ENCODE results near the gene PYGO2.
A peak's percentile ranks its signal among the peaks of the same experiment; 100 is the strongest.

PYGO2 gene

GRCh38 chr1:154954541-154954940 lies 7.0 kb downstream of the PYGO2 start:
- peaks cover 32% of the 10 kb centered on the region for H3K36me3 Mint-ChIP-seq (ENCODE audit: low read depth)
- H3K27ac Mint-ChIP-seq, result peak overlapping the region; percentile 100
- H3K4me3 Mint-ChIP-seq, result peak overlapping the region; percentile 98
- H3K9me3 Mint-ChIP-seq, result no peaks in the 10 kb centered on the region
- H3K27me3 Mint-ChIP-seq (ENCODE audit: low read depth), result no peaks in the 10 kb centered on the region
- H3K4me1 Mint-ChIP-seq (ENCODE audit: low read depth), result peaks cover 65% of the 10 kb centered on the region

DNA sequence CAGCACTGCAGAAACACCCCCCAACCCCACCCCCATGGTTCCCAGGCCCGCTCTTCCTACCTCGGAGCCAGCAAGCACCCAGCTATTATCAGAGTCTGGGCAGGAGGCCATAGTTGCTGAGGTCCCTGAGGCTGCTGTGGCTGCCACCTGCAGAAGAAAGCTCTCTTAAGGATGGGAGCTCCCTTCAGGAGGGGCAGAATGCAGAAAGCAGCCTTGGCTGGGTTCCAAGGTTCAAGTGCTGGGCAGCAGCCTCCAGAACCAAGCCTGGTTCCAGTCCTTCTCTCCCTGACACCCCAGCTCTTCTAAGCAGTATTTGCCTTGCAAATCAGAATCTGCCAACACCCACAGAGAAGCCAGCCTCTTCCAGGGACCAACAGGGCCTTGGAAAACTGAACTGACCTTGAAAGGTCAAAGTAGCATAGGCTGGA lies 8.0 kb downstream of the PYGO2 start:
- H3K4me3 Mint-ChIP-seq, result peak overlapping the region; percentile 98
- H3K27ac Mint-ChIP-seq, result peak overlapping the region; percentile 100
- H3K9me3 Mint-ChIP-seq, result no peaks in the 10 kb centered on the region
- no peaks in the 10 kb centered on the region for H3K27me3 Mint-ChIP-seq (ENCODE audit: low read depth)
- peaks cover 69% of the 10 kb centered on the region for H3K4me1 Mint-ChIP-seq (ENCODE audit: low read depth)
- peaks cover 34% of the 10 kb centered on the region for H3K36me3 Mint-ChIP-seq (ENCODE audit: low read depth)

GRCh38 chr1:154952664-154953063 lies 8.9 kb downstream of the PYGO2 start:
- H3K27ac Mint-ChIP-seq, result peak overlapping the region; percentile 100
- H3K9me3 Mint-ChIP-seq, result no peaks in the 10 kb centered on the region
- no peaks in the 10 kb centered on the region for H3K27me3 Mint-ChIP-seq (ENCODE audit: low read depth)
- peaks cover 36% of the 10 kb centered on the region for H3K36me3 Mint-ChIP-seq (ENCODE audit: low read depth)
- peaks cover 67% of the 10 kb centered on the region for H3K4me1 Mint-ChIP-seq (ENCODE audit: low read depth)
- peak overlapping the region; percentile 98 for H3K4me3 Mint-ChIP-seq

DNA sequence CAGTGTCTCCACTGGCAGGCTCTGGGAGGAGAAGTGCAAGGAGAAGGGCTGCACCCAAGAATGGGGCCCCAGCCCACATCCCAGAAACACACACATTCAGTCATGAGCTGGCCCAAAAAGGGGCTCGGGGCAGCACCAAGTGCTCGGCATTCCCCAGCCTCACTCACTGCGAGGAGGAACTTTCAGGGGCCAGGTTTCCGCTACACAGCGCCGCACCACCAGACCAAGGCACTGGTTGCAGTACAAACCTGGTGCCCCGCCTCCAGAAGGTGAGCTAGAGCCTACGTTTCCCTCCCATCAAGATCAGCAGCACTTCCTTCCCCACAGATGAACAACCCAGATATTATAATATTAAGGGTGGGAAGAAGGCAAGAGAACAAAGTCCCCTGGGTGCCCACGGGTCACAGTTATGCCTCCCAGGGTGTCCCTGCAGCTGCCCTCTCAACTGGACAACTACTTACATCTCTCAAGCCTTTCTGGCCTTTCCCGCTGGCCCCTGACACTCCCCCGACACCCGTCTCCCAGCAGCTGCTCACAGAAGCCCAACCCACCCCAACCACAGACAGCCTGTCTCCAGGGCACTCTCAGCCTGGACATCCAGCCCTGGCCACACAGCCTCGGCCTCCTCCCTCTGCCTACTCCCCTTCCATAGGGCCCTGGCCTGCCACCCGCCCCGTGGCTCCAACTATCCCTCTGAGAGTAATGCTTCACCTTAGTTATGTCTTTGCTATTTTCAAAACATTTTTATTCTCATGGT lies 9.5 kb downstream of the PYGO2 start:
- Mint-ChIP-seq H3K27ac (peak overlapping the region; percentile 100), H3K4me1 (ENCODE audit: low read depth) (peaks cover 67% of the 10 kb centered on the region), H3K9me3 (no peaks in the 10 kb centered on the region), H3K4me3 (peak overlapping the region; percentile 98), H3K36me3 (ENCODE audit: low read depth) (peaks cover 37% of the 10 kb centered on the region), H3K27me3 (ENCODE audit: low read depth) (no peaks in the 10 kb centered on the region)

DNA sequence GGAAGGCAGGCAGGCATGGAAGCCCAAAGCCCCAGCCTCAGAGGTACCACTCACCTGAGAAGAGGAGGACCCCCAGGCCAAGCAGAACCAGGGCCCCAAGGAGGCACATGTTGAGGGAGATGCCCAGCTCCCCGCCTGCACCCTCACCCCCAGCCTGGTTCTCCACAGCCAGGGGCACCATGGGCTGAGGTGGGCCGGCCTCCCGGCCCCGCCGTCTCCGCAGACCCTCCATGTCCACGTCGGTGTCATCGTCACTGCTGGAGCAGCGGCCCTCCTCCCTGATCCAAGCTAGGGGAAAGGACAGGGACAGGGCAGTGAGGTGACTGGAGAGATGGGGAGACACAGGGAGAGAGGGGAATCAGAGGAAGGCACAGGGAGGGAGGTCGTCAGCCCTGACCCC lies 13.5 kb downstream of the PYGO2 start:
- Mint-ChIP-seq H3K4me1 (ENCODE audit: low read depth) (peaks cover 43% of the 10 kb centered on the region), H3K36me3 (ENCODE audit: low read depth) (peaks cover 43% of the 10 kb centered on the region), H3K9me3 (no peaks in the 10 kb centered on the region), H3K27me3 (ENCODE audit: low read depth) (no peaks in the 10 kb centered on the region), H3K27ac (no peak overlapping the region), H3K4me3 (no peak overlapping the region)

DNA sequence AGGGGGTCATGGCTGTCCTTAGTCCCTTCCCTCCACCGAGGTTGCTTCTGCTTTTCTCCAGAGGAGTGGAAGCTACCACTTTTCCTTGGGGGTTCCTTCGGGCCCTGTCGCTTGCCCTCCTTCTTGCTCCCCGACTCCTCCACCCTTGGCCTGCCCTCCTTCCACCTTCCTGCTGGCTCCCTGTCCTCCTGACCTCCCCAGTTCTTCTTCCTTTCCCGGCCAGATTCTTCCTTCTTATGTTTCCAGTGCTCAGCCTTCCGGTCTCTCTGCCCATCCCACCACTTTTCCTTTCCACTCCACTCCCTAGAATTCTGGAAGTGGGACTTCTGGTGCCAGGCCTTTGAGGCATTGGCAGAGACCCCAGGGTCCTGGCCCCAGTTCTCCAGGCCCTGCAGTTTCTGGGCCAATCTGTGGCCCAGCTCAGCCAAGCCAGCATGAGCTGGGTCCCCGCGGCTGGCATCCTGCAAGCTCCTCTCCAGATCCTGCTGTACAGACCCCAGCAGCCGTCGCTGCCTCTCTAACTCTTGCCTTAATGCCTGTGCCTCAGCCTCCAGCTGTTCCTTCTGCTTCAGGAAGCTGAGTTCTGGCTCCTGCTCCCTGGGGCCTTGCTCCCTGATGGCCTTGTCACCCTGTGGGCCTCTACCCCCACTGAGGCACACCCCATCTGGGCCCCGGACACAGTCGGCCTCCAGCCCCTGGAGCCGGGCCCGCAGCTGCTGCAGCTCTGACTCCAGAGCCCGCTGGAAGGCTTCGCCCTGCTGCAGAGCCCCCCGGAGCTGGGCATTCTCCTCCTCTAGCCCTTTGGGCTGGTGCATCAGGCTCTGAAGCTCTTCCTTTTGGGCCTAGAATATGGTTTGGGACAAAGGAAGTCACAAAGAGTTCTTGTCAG lies 15.4 kb downstream of the PYGO2 start:
- Mint-ChIP-seq H3K9me3 (no peaks in the 10 kb centered on the region), H3K4me1 (ENCODE audit: low read depth) (peaks cover 43% of the 10 kb centered on the region), H3K27me3 (ENCODE audit: low read depth) (no peaks in the 10 kb centered on the region), H3K4me3 (no peak overlapping the region), H3K27ac (no peak overlapping the region), H3K36me3 (ENCODE audit: low read depth) (peaks cover 31% of the 10 kb centered on the region)

DNA sequence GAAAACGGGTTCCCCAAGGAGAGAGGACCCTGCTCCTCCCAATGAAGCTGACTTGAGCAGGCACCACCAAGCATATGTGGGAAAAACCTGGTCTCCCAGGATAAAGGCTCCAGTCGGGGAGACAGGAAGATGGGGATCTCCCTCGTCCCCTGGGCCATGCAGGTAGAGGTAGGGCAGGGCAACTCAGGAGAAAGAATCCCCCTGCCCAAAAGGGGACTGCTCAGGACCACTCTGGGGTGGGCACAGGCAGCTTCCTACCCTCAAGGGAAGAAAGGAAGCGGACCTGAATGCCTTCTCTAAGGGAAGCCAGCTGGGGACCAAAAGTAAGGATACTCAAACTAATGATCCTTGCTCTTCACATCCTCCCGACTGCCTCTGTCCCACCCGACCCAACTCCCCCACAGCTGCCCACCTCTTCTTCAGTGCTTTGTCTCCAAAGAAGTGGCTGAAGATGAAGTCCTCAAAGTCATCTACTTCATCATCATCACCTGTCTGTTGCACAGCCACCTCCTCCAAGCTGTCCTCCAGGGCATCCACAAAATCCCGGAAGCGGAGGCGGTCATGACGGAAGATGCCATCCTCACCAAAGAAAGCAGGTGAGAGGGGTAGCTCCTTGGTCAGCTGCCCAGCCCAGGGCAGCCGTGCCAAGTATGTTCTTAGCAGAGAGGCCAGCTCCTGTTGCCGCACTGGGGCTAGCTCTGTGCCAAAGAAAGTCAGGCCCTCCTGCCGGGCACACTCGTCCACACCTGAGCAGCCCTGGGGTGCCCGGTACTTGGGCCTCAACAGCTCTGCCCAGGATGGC lies 16.2 kb downstream of the PYGO2 start:
- Mint-ChIP-seq H3K36me3 (ENCODE audit: low read depth) (peaks cover 27% of the 10 kb centered on the region), H3K27me3 (ENCODE audit: low read depth) (no peaks in the 10 kb centered on the region), H3K9me3 (no peaks in the 10 kb centered on the region), H3K4me3 (no peak overlapping the region), H3K4me1 (ENCODE audit: low read depth) (peaks cover 44% of the 10 kb centered on the region), H3K27ac (no peak overlapping the region)

GRCh38 chr1:154944401-154945159 lies 17.0 kb downstream of the PYGO2 start:
- no peaks in the 10 kb centered on the region for H3K9me3 Mint-ChIP-seq
- H3K4me3 Mint-ChIP-seq, result no peak overlapping the region
- peaks cover 48% of the 10 kb centered on the region for H3K4me1 Mint-ChIP-seq (ENCODE audit: low read depth)
- peak overlapping the region; percentile 90 for H3K27ac Mint-ChIP-seq
- H3K27me3 Mint-ChIP-seq (ENCODE audit: low read depth), result no peaks in the 10 kb centered on the region
- H3K36me3 Mint-ChIP-seq (ENCODE audit: low read depth), result peaks cover 27% of the 10 kb centered on the region

GRCh38 chr1:154943649-154944400 lies 17.8 kb downstream of the PYGO2 start:
- H3K36me3 Mint-ChIP-seq (ENCODE audit: low read depth), result peaks cover 29% of the 10 kb centered on the region
- H3K9me3 Mint-ChIP-seq, result no peaks in the 10 kb centered on the region
- H3K4me3 Mint-ChIP-seq, result peak overlapping the region; percentile 33
- no peaks in the 10 kb centered on the region for H3K27me3 Mint-ChIP-seq (ENCODE audit: low read depth)
- peaks cover 50% of the 10 kb centered on the region for H3K4me1 Mint-ChIP-seq (ENCODE audit: low read depth)
- peak overlapping the region; percentile 90 for H3K27ac Mint-ChIP-seq

DNA sequence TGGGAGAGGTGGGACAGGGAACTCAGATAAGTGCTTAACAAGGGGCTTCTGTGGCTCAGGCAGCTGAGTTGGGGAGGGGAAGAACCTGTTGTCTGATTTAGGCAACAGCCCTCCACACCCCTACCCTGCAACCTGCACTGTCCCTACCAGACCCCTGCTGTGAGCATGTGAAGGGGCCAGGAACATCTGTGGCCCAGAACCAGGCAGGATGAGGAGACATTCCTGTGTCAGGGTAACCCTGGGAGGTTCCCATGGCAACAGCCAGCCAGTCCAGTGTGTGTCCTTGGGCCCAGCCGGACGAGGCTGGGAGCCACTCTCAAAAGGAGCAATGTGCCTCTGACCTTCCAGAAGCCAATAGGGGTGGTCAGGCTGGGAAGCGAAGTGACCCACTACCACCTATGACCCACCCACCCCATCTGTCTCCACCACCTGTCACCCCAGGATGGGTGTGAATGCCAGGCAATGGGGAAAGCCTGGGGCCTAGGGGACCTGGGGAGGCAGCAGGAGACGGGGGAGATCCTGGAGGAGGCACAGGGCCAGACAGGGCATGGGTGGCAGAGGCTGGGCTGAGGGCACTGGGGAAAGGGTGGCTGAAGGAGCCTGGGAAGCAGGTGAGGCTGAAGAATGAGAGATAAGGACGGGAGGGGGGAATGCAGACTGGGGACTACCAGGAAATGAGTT lies 20.1 kb downstream of the PYGO2 start:
- no peaks in the 10 kb centered on the region for H3K9me3 Mint-ChIP-seq
- H3K27me3 Mint-ChIP-seq (ENCODE audit: low read depth), result no peaks in the 10 kb centered on the region
- peak overlapping the region; percentile 18 for H3K4me3 Mint-ChIP-seq
- peak overlapping the region; percentile 68 for H3K27ac Mint-ChIP-seq
- peaks cover 61% of the 10 kb centered on the region for H3K4me1 Mint-ChIP-seq (ENCODE audit: low read depth)
- peaks cover 22% of the 10 kb centered on the region for H3K36me3 Mint-ChIP-seq (ENCODE audit: low read depth)

DNA sequence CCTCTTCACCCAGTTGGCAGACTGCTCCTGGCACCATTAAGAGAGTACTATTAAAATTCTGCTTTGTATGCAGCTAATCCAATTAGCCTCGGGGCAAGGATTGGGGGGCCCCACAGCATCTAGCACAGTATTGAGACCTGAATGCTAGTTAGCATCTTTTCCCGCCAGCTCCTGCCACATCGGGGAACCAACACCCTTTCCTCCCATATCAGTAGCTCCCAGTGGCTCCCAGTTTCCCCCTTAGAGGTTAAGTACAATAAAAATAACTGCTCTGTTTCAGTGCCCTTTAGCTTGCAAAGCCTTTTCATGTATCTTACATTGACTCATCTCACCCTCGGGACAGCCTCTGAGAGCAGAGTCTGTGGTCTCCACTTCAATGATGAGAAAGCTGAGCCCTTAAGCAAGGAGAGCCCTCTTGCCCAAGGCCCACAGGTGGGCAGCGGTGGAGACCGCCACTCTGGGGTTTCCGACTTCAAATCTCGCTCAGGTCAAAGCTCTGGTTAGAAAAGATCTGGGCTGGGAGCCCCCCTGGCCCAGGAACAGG lies 20.9 kb downstream of the PYGO2 start:
- H3K27me3 Mint-ChIP-seq (ENCODE audit: low read depth), result no peaks in the 10 kb centered on the region
- no peaks in the 10 kb centered on the region for H3K9me3 Mint-ChIP-seq
- H3K4me1 Mint-ChIP-seq (ENCODE audit: low read depth), result peaks cover 66% of the 10 kb centered on the region

DNA sequence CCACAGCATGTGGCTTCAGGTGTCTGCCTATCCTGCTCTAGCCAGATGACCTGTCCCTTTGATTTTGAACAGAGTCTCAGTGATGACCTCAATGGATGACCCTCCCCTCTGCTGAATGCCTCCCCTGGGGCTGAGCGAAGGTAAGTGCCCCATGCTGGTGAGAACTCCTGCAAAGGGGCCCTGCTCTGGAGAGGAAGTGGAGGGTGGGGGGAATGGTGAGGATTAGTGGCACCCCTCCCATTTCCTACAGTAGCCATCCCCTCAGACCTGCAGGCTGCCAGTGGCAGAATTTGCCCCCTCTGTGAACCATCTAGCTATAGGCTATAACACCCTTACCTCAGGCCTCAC lies 21.4 kb downstream of the PYGO2 start:
- H3K27me3 Mint-ChIP-seq (ENCODE audit: low read depth), result no peaks in the 10 kb centered on the region
- no peak overlapping the region for H3K4me3 Mint-ChIP-seq
- H3K9me3 Mint-ChIP-seq, result no peaks in the 10 kb centered on the region
- H3K36me3 Mint-ChIP-seq (ENCODE audit: low read depth), result peaks cover 18% of the 10 kb centered on the region
- H3K27ac Mint-ChIP-seq, result peak overlapping the region; percentile 68
- H3K4me1 Mint-ChIP-seq (ENCODE audit: low read depth), result peaks cover 67% of the 10 kb centered on the region

More for the DNA sequence above, 20.9 kb downstream of the PYGO2 start:
- Mint-ChIP-seq H3K4me3 (peak overlapping the region; percentile 8), H3K36me3 (ENCODE audit: low read depth) (peaks cover 18% of the 10 kb centered on the region), H3K27ac (peak overlapping the region; percentile 68)

Measured in T-helper 1 cell treated with Interleukin-12 subunit alpha and Interleukin-12 subunit beta and Interleukin-4 antibody, amounts not matched to agents 30 μg/mL and 1 μg/mL, for 36 hours (primary cell).